ENCODE results near the gene ME1. TPM values are rescaled to one million over a fixed set of nuclear protein-coding genes. Genes with fewer than 3 reads are reported as not detected.

ME1 gene
- total RNA-seq, 1 experiment from 2014 or later: 40.5 TPM

- TF ChIP-seq EZH2phosphoT487 (IDR thresholded peaks at IDR 0.05; ENCODE audit: borderline replicate concordance) (no peak), ZFX (IDR thresholded peaks at IDR 0.05) (no peak), SRF (IDR thresholded peaks at IDR 0.05; ENCODE audit: low read depth) (no peak), YY1 (IDR thresholded peaks at IDR 0.05; ENCODE audit: extremely low read depth, insufficient replicate concordance, low read depth, low read length) (no peak), POLR2A (IDR thresholded peaks at IDR 0.05; ENCODE audit: borderline replicate concordance, extremely low read depth, insufficient read depth, insufficient read length) (no peak)
- TF ChIP-seq, protein P1, sequence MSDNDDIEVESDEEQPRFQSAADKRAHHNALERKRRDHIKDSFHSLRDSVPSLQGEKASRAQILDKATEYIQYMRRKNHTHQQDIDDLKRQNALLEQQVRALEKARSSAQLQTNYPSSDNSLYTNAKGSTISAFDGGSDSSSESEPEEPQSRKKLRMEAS (IDR thresholded peaks at IDR 0.05): no peak
- TF ChIP-seq, protein P2, sequence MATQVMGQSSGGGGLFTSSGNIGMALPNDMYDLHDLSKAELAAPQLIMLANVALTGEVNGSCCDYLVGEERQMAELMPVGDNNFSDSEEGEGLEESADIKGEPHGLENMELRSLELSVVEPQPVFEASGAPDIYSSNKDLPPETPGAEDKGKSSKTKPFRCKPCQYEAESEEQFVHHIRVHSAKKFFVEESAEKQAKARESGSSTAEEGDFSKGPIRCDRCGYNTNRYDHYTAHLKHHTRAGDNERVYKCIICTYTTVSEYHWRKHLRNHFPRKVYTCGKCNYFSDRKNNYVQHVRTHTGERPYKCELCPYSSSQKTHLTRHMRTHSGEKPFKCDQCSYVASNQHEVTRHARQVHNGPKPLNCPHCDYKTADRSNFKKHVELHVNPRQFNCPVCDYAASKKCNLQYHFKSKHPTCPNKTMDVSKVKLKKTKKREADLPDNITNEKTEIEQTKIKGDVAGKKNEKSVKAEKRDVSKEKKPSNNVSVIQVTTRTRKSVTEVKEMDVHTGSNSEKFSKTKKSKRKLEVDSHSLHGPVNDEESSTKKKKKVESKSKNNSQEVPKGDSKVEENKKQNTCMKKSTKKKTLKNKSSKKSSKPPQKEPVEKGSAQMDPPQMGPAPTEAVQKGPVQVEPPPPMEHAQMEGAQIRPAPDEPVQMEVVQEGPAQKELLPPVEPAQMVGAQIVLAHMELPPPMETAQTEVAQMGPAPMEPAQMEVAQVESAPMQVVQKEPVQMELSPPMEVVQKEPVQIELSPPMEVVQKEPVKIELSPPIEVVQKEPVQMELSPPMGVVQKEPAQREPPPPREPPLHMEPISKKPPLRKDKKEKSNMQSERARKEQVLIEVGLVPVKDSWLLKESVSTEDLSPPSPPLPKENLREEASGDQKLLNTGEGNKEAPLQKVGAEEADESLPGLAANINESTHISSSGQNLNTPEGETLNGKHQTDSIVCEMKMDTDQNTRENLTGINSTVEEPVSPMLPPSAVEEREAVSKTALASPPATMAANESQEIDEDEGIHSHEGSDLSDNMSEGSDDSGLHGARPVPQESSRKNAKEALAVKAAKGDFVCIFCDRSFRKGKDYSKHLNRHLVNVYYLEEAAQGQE (IDR thresholded peaks at IDR 0.05; ENCODE audit: low read depth): no peak
These were observed 232.2 kb downstream of the ME1 start (continued) for GRCh38 chr6:83198486-83199172.

GRCh38 chr6:83193747-83194566 is 236.9 kb downstream of the ME1 start:
- H3K9ac ChIP-seq (ENCODE audit: low read length): peak overlapping the region; percentile 77
- RAD21 ChIA-PET (ENCODE audit: low non-redundant PET in 1 of 2, low total read pairs in 2 of 2, uncharacterized antibody in 2 of 2, unreplicated experiment in 2 of 2): interaction anchor here in 1 of 2 experiments (0.7 to 0.8 kb wide), 2 partner anchors 21 to 321 kb away, joined by 3 to 4 read pairs; no protein-coding TSS in a partner anchor
- no peaks in the 10 kb centered on the region for H3K27me3 ChIP-seq (ENCODE audit: insufficient read depth, low read length)
- no peaks in the 10 kb centered on the region; the same call in 1 of the 2 replicates for H4K20me1 ChIP-seq (ENCODE audit: insufficient read depth)
- intact Hi-C loops (cut with micrococcal nuclease): no loop called here
- H2AFZ ChIP-seq (ENCODE audit: low read depth, low read length, poor library complexity, severe bottlenecking): peak overlapping the region; percentile 84
- H3K9me3 ChIP-seq (ENCODE audit: control insufficient read depth in 1 of 2, insufficient read depth in 1 of 2, low read depth in 1 of 2, low read length in 2 of 2): no peaks in the 10 kb centered on the region
- H3K4me1 ChIP-seq (ENCODE audit: control insufficient read depth in 1 of 2, insufficient read depth in 2 of 2, low read length in 2 of 2): peaks cover 3 to 11% of the 10 kb centered on the region in 2 experiments; a peak in 3 of 4 replicates
- peaks cover 38% of the 10 kb centered on the region for H3K79me2 ChIP-seq (ENCODE audit: insufficient read depth, low read length)
- POLR2A ChIA-PET: interaction anchor here (0.7 kb wide), 1 partner anchor 28 kb away, joined by 3 read pairs; no protein-coding TSS in a partner anchor
- CTCF ChIA-PET: interaction anchor here (2.0 kb wide), 1 partner anchor 127 kb away, joined by 5 read pairs; no protein-coding TSS in a partner anchor
- peak overlapping the region; percentile 91 for H3K4me2 ChIP-seq (ENCODE audit: low read length)
- peak overlapping the region; percentile 79 to 84 for H3K4me3 ChIP-seq (replicated peaks in 1 of 2; ENCODE audit: low read depth in 1 of 2, low read length in 2 of 2)
- peak overlapping the region; percentile 72; the same call in 1 of the 2 replicates for H3K27ac ChIP-seq (ENCODE audit: low read depth, low read length)
- ATAC-seq (peak; percentile 73), DNase-seq (ENCODE audit: low read depth, low spot score) (peak; percentile 21)
- H3K36me3 ChIP-seq (ENCODE audit: control insufficient read depth in 1 of 2, insufficient read depth in 2 of 2, low read length in 2 of 2): peaks cover 0 to 7% of the 10 kb centered on the region in 2 experiments; a peak in 3 of 4 replicates
- TF ChIP-seq FOSL1 (IDR thresholded peaks at IDR 0.05; ENCODE audit: low read depth) (no peak), CEBPB (IDR thresholded peaks at IDR 0.05; ENCODE audit: low read depth) (no peak)
- BruUV-seq (replicated peaks): no TSS peak
- H3K9me2 ChIP-seq (ENCODE audit: insufficient read depth): no peaks in the 10 kb centered on the region
